Measurements from ENCODE around the gene TMEM240. TPM values are rescaled to one million over a fixed set of nuclear protein-coding genes. Genes with fewer than 3 reads are reported as not detected.

TMEM240 gene
- total and polyA plus RNA-seq, 9 of the 15 experiments (the other 6 are each of a cell fraction or from before 2014, with no cell fraction given), result 0.24 to 2.0 (median 0.69) TPM; not detected in 5

DNA sequence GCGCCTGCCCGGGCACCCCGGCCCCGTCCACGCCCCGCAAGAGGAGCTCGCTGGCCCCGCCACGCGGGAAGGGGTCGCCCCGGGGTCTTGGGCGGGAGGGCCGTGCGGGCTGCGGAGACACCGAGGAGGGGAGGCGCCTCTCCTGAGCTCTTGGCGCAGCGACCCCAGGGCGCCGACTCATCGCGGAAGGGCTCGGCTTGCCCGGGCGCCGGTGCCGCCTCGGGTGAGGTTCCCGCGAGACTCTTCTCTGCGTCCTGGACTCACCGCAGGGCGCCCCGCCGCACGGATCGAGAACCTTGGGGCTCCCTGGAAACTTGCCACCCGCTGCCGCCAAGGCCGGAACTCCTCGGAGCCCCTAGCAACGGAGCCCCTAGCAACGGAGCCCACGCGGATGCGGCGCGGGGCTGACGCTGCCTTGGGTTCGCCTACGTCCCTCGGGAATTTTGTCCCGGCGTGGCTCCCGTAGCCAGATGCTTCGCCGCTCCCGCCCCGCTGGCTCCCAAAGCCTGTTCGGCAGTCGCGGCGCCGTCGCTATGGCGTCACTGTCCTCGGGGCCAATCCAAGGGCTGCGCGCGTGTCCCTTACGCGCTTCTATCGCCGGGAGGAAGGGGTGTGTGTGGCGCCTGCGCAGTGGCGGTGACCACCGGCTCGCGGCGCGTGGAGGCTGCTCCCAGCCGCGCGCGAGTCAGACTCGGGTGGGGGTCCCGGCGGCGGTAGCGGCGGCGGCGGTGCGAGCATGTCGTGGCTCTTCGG lies 28.7 kb downstream of the TMEM240 start, which contains the start of gene ATAD3A (continued):
- no peak for TF ChIP-seq CBX5 (IDR thresholded peaks at IDR 0.05; ENCODE audit: borderline replicate concordance, low read depth)
- TF ChIP-seq ZBTB1 (CRISPR knock-in tag; IDR thresholded peaks at IDR 0.05; ENCODE audit: borderline replicate concordance, low read depth), result no peak; the same call in none of the 2 replicates
- TF ChIP-seq BCL6 (CRISPR knock-in tag; IDR thresholded peaks at IDR 0.05), result no peak
- peak; percentile 30 for TF ChIP-seq KDM5B (IDR thresholded peaks at IDR 0.05; ENCODE audit: insufficient replicate concordance, low read depth, low read length)
- peak; percentile 97 for TF ChIP-seq LCOR (CRISPR knock-in tag; IDR thresholded peaks at IDR 0.05)
- peak; percentile 97 for TF ChIP-seq RBBP5 (IDR thresholded peaks at IDR 0.05; ENCODE audit: borderline replicate concordance, insufficient read depth, low read length, poor library complexity, severe bottlenecking)
- no peak for TF ChIP-seq TAL1 (IDR thresholded peaks at IDR 0.05)
- peak; percentile 76; the same call in 1 of the 2 replicates for TF ChIP-seq JUN (IDR thresholded peaks at IDR 0.05; ENCODE audit: borderline replicate concordance, low read depth, low read length)
- no peak for TF ChIP-seq JUN (CRISPR knock-in tag; IDR thresholded peaks at IDR 0.05; ENCODE audit: borderline replicate concordance)
- TF ChIP-seq ZNF507 (tag; conservative IDR thresholded peaks at IDR 0.05), result no peak
- TF ChIP-seq, protein P1, sequence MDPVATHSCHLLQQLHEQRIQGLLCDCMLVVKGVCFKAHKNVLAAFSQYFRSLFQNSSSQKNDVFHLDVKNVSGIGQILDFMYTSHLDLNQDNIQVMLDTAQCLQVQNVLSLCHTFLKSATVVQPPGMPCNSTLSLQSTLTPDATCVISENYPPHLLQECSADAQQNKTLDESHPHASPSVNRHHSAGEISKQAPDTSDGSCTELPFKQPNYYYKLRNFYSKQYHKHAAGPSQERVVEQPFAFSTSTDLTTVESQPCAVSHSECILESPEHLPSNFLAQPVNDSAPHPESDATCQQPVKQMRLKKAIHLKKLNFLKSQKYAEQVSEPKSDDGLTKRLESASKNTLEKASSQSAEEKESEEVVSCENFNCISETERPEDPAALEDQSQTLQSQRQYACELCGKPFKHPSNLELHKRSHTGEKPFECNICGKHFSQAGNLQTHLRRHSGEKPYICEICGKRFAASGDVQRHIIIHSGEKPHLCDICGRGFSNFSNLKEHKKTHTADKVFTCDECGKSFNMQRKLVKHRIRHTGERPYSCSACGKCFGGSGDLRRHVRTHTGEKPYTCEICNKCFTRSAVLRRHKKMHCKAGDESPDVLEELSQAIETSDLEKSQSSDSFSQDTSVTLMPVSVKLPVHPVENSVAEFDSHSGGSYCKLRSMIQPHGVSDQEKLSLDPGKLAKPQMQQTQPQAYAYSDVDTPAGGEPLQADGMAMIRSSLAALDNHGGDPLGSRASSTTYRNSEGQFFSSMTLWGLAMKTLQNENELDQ (CRISPR knock-in tag; IDR thresholded peaks at IDR 0.05; ENCODE audit: borderline replicate concordance), result no peak
- no peak for TF ChIP-seq TFAM (CRISPR knock-in tag; conservative IDR thresholded peaks at IDR 0.05)
- no peak for TF ChIP-seq ZNF217 (CRISPR knock-in tag; IDR thresholded peaks at IDR 0.05)
- no peak for TF ChIP-seq PURB (CRISPR knock-in tag; IDR thresholded peaks at IDR 0.05; ENCODE audit: low read depth)
- TF ChIP-seq, protein P2, sequence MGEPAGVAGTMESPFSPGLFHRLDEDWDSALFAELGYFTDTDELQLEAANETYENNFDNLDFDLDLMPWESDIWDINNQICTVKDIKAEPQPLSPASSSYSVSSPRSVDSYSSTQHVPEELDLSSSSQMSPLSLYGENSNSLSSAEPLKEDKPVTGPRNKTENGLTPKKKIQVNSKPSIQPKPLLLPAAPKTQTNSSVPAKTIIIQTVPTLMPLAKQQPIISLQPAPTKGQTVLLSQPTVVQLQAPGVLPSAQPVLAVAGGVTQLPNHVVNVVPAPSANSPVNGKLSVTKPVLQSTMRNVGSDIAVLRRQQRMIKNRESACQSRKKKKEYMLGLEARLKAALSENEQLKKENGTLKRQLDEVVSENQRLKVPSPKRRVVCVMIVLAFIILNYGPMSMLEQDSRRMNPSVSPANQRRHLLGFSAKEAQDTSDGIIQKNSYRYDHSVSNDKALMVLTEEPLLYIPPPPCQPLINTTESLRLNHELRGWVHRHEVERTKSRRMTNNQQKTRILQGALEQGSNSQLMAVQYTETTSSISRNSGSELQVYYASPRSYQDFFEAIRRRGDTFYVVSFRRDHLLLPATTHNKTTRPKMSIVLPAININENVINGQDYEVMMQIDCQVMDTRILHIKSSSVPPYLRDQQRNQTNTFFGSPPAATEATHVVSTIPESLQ (CRISPR knock-in tag; IDR thresholded peaks at IDR 0.05), result no peak; the same call in none of the 2 replicates
- peak; percentile 56 for TF ChIP-seq CCNT2 (IDR thresholded peaks at IDR 0.05; ENCODE audit: borderline replicate concordance, extremely low read depth, insufficient read length, low read depth, low read length)
- peak; percentile 95 for TF ChIP-seq KLF13 (tag; IDR thresholded peaks at IDR 0.05; ENCODE audit: borderline replicate concordance, low read depth)
- no peak for TF ChIP-seq KAT8 (IDR thresholded peaks at IDR 0.05; ENCODE audit: low read depth)
- no peak for TF ChIP-seq ZNF431 (CRISPR knock-in tag; IDR thresholded peaks at IDR 0.05)
- TF ChIP-seq, protein P3, sequence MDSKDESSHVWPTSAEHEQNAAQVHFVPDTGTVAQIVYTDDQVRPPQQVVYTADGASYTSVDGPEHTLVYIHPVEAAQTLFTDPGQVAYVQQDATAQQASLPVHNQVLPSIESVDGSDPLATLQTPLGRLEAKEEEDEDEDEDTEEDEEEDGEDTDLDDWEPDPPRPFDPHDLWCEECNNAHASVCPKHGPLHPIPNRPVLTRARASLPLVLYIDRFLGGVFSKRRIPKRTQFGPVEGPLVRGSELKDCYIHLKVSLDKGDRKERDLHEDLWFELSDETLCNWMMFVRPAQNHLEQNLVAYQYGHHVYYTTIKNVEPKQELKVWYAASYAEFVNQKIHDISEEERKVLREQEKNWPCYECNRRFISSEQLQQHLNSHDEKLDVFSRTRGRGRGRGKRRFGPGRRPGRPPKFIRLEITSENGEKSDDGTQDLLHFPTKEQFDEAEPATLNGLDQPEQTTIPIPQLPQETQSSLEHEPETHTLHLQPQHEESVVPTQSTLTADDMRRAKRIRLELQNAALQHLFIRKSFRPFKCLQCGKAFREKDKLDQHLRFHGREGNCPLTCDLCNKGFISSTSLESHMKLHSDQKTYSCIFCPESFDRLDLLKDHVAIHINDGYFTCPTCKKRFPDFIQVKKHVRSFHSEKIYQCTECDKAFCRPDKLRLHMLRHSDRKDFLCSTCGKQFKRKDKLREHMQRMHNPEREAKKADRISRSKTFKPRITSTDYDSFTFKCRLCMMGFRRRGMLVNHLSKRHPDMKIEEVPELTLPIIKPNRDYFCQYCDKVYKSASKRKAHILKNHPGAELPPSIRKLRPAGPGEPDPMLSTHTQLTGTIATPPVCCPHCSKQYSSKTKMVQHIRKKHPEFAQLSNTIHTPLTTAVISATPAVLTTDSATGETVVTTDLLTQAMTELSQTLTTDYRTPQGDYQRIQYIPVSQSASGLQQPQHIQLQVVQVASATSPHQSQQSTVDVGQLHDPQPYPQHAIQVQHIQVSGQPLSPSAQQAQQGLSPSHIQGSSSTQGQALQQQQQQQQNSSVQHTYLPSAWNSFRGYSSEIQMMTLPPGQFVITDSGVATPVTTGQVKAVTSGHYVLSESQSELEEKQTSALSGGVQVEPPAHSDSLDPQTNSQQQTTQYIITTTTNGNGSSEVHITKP (IDR thresholded peaks at IDR 0.05; ENCODE audit: partially characterized antibody), result peak; percentile 78
